SK-N-SH treated with all-trans-retinoic acid at 6 μM for 48 hours (cell line): ENCODE results near the gene WFS1.

Source experiments
- ATAC-seq: fragments of 200-7000 bp; cut with Tn5 transposase; 3 replicates; pipeline ENCODE4 v1.9.1; 2020; ENCODE audit warnings: mild to moderate bottlenecking, moderate library complexity
- BACH2 ChIP-seq: fragments of 250-450 bp; sonication (Bioruptor Pico); IDR thresholded peaks from 2 replicates; pipeline ENCODE4 v1.9.0; 2021; ENCODE audit warnings: mild to moderate bottlenecking, borderline replicate concordance
- CSDC2 ChIP-seq: fragments of 250-450 bp; sonication (Bioruptor Pico); IDR thresholded peaks from 2 replicates; pipeline ENCODE4 v1.5.0; 2020; ENCODE audit warnings: mild to moderate bottlenecking, moderate library complexity
- CSRNP3 ChIP-seq: fragments of 250-450 bp; sonication (Bioruptor Pico); IDR thresholded peaks from 2 replicates; pipeline ENCODE4 v1.5.1; 2021; ENCODE audit warnings: mild to moderate bottlenecking, moderate library complexity
- GLIS3 ChIP-seq: fragments of 250-450 bp; sonication (Bioruptor Pico); IDR thresholded peaks from 2 replicates; pipeline ENCODE4 v1.5.0; 2020; ENCODE audit warnings: mild to moderate bottlenecking, moderate library complexity
- ISL1 ChIP-seq: fragments of 250-450 bp; sonication (Bioruptor Pico); IDR thresholded peaks from 2 replicates; pipeline ENCODE4 v2.1.2; 2022; ENCODE audit warnings: mild to moderate bottlenecking, moderate library complexity
- OSR1 ChIP-seq: fragments of 250-450 bp; sonication (Bioruptor Pico); IDR thresholded peaks from 2 replicates; pipeline ENCODE4 v1.8.0; 2022; ENCODE audit warnings: moderate library complexity, mild to moderate bottlenecking, inconsistent platforms
- PPARA ChIP-seq: fragments of 250-450 bp; sonication (Bioruptor Pico); IDR thresholded peaks from 2 replicates; pipeline ENCODE4 v1.5.0; 2020; ENCODE audit warnings: mild to moderate bottlenecking, borderline replicate concordance
- RARB ChIP-seq: fragments of 250-450 bp; sonication (Bioruptor Pico); IDR thresholded peaks from 2 replicates; pipeline ENCODE4 v1.8.0; 2021; ENCODE audit warnings: mild to moderate bottlenecking, moderate library complexity
- SNAI2 ChIP-seq: fragments of 250-450 bp; sonication (Bioruptor Pico); IDR thresholded peaks from 2 replicates; pipeline ENCODE4 v1.5.0; 2020; ENCODE audit warnings: mild to moderate bottlenecking, moderate library complexity
- TCF4 ChIP-seq: fragments of 250-450 bp; sonication (Bioruptor Pico); IDR thresholded peaks from 2 replicates; pipeline ENCODE4 v1.8.0; 2021; ENCODE audit warnings: mild to moderate bottlenecking, moderate library complexity, borderline replicate concordance
- TSHZ2 ChIP-seq: fragments of 250-450 bp; sonication (Bioruptor Pico); IDR thresholded peaks from 2 replicates; pipeline ENCODE4 v1.5.0; 2020; ENCODE audit warnings: mild to moderate bottlenecking, moderate library complexity
- ZC3H10 ChIP-seq: fragments of 250-450 bp; sonication (Bioruptor Pico); IDR thresholded peaks from 2 replicates; pipeline ENCODE4 v1.5.1; 2021; ENCODE audit warnings: mild to moderate bottlenecking, moderate library complexity
- ZFP3 ChIP-seq: fragments of 250-450 bp; sonication (Bioruptor Pico); IDR thresholded peaks from 2 replicates; pipeline ENCODE4 v1.5.0; 2020; ENCODE audit warnings: mild to moderate bottlenecking, moderate library complexity
- ZFP30 ChIP-seq: fragments of 450-650 bp; formaldehyde crosslinking; IDR thresholded peaks from 2 replicates; pipeline ENCODE4 v1.5.0; 2022; ENCODE audit warnings: mild to moderate bottlenecking, moderate library complexity
- ZNF8 ChIP-seq: fragments of 450-650 bp; formaldehyde crosslinking; IDR thresholded peaks from 2 replicates; pipeline ENCODE4 v1.5.0; 2020; ENCODE audit warnings: mild to moderate bottlenecking, moderate library complexity
- TF ChIP-seq, protein P1 (sequence below): fragments of 250-450 bp; sonication (Bioruptor Pico); IDR thresholded peaks from 2 replicates; pipeline ENCODE4 v1.8.0; 2020; ENCODE audit warnings: mild to moderate bottlenecking, moderate library complexity, borderline replicate concordance
- TF ChIP-seq, protein P2 (sequence below): fragments of 250-450 bp; sonication (Bioruptor Pico); IDR thresholded peaks from 2 replicates; pipeline ENCODE4 v1.8.0; 2021; ENCODE audit warnings: low read depth, mild to moderate bottlenecking, moderate library complexity, borderline replicate concordance

Gene WFS1

DNA sequence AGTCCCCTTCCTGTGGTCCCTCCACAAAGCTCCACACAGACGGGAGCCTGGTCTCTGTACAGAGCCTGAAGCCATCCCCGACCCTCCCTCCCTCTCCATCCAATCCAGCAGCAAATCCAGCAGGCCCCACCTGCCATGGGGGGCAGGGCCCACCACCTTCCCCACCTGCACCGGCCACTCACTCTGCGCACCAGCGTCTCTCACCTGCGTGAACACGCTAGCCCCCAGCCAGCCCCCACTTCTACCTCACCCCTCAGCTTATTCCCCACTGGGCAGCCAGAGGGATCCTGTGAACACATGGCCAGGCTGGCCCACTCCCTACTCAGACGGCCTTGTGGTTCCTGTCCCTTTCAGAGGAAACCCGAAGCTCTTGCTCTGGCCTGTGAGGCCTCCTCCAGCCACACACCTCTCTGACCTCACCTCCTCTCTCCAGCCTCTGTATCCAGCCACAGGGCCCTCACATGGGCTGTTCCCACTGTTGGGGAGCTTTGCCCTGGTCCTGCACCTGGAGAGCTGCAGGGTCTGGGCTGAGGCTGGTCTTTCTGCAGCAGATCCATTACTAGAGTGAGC is 70.9 kb downstream of the WFS1 start:
- no peak for TF ChIP-seq GLIS3 (CRISPR knock-in tag)
- TF ChIP-seq BACH2 (CRISPR knock-in tag) = no peak
- no peak for TF ChIP-seq PPARA (CRISPR knock-in tag)
- TF ChIP-seq ZNF8 (CRISPR knock-in tag) = no peak
- no peak for TF ChIP-seq TCF4
- ATAC-seq = no peak

DNA sequence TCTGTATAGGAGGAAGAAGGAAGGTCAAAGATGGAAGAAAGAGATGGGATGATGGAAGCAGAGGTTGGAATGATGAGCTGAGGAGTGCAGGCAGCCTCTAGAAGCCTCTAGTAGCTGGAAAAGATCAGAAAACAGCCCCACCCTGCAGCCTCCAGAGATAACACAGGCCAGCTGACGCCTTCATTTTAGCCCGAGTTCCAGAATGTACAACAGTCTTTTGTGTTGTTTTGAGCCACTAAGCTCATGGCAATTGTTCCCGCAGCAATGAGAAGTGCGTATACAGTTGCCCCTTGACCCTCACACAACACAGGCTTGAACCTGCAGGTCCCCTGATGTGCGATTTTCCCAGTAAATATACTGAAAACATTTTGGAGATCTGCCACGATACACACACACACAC is 72.0 kb downstream of the WFS1 start:
- no peak for ATAC-seq
- no peak for TF ChIP-seq ZC3H10 (CRISPR knock-in tag)
- no peak for TF ChIP-seq ZFP3 (CRISPR knock-in tag)
- TF ChIP-seq BACH2 (CRISPR knock-in tag) = no peak
- no peak for TF ChIP-seq ZFP30 (CRISPR knock-in tag)
- TF ChIP-seq CSRNP3 = no peak
- TF ChIP-seq, protein P1, sequence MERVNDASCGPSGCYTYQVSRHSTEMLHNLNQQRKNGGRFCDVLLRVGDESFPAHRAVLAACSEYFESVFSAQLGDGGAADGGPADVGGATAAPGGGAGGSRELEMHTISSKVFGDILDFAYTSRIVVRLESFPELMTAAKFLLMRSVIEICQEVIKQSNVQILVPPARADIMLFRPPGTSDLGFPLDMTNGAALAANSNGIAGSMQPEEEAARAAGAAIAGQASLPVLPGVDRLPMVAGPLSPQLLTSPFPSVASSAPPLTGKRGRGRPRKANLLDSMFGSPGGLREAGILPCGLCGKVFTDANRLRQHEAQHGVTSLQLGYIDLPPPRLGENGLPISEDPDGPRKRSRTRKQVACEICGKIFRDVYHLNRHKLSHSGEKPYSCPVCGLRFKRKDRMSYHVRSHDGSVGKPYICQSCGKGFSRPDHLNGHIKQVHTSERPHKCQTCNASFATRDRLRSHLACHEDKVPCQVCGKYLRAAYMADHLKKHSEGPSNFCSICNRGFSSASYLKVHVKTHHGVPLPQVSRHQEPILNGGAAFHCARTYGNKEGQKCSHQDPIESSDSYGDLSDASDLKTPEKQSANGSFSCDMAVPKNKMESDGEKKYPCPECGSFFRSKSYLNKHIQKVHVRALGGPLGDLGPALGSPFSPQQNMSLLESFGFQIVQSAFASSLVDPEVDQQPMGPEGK (CRISPR knock-in tag) = no peak

- TF ChIP-seq ISL1 (CRISPR knock-in tag) = no peak
- TF ChIP-seq, protein P2, sequence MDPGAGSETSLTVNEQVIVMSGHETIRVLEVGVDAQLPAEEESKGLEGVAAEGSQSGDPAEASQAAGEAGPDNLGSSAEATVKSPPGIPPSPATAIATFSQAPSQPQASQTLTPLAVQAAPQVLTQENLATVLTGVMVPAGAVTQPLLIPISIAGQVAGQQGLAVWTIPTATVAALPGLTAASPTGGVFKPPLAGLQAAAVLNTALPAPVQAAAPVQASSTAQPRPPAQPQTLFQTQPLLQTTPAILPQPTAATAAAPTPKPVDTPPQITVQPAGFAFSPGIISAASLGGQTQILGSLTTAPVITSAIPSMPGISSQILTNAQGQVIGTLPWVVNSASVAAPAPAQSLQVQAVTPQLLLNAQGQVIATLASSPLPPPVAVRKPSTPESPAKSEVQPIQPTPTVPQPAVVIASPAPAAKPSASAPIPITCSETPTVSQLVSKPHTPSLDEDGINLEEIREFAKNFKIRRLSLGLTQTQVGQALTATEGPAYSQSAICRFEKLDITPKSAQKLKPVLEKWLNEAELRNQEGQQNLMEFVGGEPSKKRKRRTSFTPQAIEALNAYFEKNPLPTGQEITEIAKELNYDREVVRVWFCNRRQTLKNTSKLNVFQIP (CRISPR knock-in tag) = no peak
- no peak for TF ChIP-seq BACH2 (CRISPR knock-in tag)
- TF ChIP-seq RARB = no peak
- TF ChIP-seq TSHZ2 = no peak
- TF ChIP-seq CSDC2 (CRISPR knock-in tag) = no peak
- TF ChIP-seq SNAI2 (CRISPR knock-in tag) = no peak
- no peak for TF ChIP-seq PPARA (CRISPR knock-in tag)
- no peak for TF ChIP-seq ZNF8 (CRISPR knock-in tag)
- TF ChIP-seq, protein P1 (CRISPR knock-in tag) = no peak
- no peak for TF ChIP-seq ZFP3 (CRISPR knock-in tag)
- TF ChIP-seq ZFP30 (CRISPR knock-in tag) = no peak
- no peak for TF ChIP-seq OSR1
- ATAC-seq = no peak
These were observed 73.1 kb downstream of the WFS1 start for GRCh38 chr4:6342530-6343293.
